Lung microvascular endothelial cell (primary cell): ENCODE results near the gene ZNF407. TPM values are rescaled to one million over a fixed set of nuclear protein-coding genes. Genes with fewer than 3 reads are reported as not detected.
A peak's percentile ranks its signal among the peaks of the same experiment; 100 is the strongest.

ENCODE experiments used
- DNase-seq, 2 donors: peaks; one replicate each; pipeline versions ENCODE4 v3.0.0 to v3.0.0-alpha.2; 2010; ENCODE audit warnings: low read depth in 2 of 2
- total RNA-seq: library from RNA; depleted of rRNA; stranded (reverse); fragments of >200 nt; gene quantifications from 2 replicates; pipeline ENCODE4 v1.2.1, GENCODE V29; 2014

The ZNF407 gene
- total RNA-seq, 1 donor from 2014 or later: 15.1 TPM

GRCh38 chr18:75043478-75043877 is 445.8 kb downstream of the ZNF407 start:
- no peak for DNase-seq

GRCh38 chr18:75044296-75044695 is 446.6 kb downstream of the ZNF407 start:
- no peak for DNase-seq

GRCh38 chr18:75044791-75045190 is 447.1 kb downstream of the ZNF407 start:
- no peak for DNase-seq

DNA sequence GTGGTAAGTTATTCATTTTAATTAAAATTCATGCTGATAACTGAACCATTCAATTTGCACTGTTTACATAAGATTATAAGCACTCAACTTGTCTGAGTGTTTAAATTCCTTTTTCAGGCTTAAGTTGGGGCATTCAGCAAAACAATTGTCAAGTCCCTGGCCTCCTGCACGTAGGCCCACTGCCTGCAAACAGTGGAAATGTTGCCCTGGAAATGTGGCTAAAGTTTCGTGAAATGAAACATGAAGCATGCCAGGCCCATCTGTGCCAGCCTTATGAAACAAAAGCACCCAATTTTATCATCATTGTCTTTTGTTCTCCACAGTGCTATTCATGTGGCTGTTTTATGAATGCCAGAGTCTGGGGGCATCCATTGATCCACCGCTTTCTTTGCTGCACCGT is 447.6 kb downstream of the ZNF407 start:
- no peak for DNase-seq

- DNase-seq: no peak
Observed at GRCh38 chr18:75047240-75047961, 449.7 kb downstream of the ZNF407 start.

DNA sequence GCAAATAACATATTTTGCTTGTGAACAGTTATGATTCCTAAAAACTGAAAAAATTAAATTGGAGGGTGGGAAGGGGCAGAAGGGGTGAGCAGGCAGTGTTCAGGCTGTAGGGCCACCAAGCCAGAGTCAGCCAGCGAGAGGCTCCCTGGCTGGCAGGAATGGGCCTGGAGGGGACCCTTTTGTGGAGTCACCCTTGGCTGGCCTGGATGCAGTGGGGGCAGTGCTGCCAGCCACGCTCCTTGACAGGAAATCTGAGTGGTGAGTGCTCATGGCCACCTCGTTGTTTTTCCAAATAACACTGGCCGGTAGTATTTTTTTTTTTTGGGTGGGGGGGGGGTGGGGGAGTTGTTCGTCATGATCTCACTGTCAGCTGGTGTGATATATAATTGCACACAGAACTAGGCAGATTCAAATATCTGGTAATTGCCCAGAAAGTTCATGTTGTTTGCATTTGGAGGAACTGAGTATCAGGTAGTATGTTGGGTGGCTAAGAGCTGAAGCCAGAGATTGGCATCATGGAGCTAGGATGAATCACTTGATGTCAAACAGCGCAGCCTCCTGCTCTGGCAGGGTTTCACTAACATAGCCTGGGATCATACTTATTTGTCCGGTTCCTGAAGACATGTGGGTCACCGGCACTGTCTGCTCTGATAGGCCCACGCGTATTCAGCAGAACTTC is 451.2 kb downstream of the ZNF407 start:
- DNase-seq: peak in 1 of 2 donors; percentile 21

DNA sequence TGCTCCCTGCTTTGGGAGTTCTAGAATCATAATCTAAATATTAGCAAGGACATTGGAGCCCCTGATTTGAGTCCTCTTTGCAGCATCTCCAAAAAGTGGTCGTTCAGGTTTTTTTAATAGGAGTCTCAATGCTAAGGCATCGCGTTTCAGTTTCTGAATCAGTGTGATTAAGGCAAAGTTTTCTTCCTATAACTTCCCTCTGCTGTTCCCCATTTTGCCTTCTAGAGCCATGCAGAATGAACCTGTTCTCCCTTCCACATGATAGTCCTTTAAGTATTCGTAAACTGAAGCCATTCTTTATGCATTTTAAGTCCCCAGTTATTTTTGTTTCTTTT is 451.8 kb downstream of the ZNF407 start:
- DNase-seq: no peak

DNA sequence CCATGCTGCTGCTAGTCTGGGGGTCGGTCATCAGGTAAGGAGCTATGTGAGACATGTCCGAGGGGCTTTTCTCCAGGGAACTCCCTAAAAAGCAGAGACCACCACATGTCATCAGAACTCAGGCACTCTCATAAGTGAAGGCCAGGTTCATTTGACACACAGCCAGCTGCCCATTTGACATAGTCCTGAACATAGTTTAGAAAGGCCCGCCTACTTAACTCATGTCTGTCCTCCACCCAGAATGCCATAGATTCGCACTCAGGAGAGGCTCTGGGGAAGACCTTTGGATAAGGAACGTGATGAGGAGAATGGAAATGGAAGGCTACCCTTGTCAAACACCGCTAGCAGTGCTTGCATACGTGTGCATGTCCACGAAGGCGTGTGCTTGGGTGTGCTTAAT is 454.1 kb downstream of the ZNF407 start:
- no peak for DNase-seq

DNA sequence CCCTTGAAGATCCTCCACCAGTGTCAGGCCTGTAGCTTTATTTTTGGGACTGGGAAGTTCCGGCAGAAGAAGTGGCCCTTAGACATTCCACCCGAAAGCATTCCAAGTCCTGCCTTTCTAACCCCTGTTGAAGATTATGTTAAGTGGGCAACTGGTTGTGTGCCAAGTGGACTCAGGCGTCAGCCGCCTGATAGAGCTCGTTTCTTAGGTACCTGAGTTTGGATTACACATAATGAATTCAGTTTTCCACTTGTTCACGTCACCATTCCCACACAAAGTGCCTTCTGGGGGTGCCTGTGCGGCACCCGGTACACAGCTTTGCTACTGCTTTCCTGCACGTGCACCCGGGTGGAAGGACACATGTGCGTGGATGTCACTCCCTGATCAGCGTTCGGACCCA is 454.8 kb downstream of the ZNF407 start:
- no peak for DNase-seq

GRCh38 chr18:75053028-75053629 is 455.5 kb downstream of the ZNF407 start:
- DNase-seq: no peak

DNA sequence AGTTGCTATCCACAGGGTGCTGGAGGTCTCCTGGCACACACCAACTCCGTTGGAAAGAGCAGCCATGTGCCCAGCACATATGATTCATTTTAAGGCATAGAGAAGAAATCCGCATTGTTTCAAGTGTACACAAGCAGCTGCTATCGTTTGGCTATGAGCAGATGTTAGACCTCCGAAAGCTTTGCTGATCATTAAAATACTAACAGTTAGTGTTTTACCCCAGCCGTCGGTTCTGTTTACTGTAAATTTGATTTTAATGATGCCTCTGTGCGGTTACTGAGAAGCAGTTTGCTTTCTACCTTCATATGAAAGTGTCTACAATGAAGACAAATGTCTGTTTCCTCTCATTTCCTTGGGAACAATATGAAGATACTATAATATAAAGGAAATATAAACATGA is 456.4 kb downstream of the ZNF407 start:
- DNase-seq: no peak

GRCh38 chr18:75054611-75055010 is 456.9 kb downstream of the ZNF407 start:
- no peak for DNase-seq

- peak in 1 of 2 donors; percentile 60 for DNase-seq
Observed at GRCh38 chr18:75057169-75057960, 459.7 kb downstream of the ZNF407 start.

- DNase-seq: no peak
Observed at GRCh38 chr18:75060185-75060584, 462.5 kb downstream of the ZNF407 start.

GRCh38 chr18:75062297-75062886 is 464.7 kb downstream of the ZNF407 start:
- no peak for DNase-seq

- DNase-seq: no peak
Observed at GRCh38 chr18:75063196-75063595, 465.5 kb downstream of the ZNF407 start.

- no peak for DNase-seq
Observed at GRCh38 chr18:75063615-75064512, 466.2 kb downstream of the ZNF407 start.

- DNase-seq: no peak
Observed at GRCh38 chr18:75064513-75064905, 466.8 kb downstream of the ZNF407 start.

DNA sequence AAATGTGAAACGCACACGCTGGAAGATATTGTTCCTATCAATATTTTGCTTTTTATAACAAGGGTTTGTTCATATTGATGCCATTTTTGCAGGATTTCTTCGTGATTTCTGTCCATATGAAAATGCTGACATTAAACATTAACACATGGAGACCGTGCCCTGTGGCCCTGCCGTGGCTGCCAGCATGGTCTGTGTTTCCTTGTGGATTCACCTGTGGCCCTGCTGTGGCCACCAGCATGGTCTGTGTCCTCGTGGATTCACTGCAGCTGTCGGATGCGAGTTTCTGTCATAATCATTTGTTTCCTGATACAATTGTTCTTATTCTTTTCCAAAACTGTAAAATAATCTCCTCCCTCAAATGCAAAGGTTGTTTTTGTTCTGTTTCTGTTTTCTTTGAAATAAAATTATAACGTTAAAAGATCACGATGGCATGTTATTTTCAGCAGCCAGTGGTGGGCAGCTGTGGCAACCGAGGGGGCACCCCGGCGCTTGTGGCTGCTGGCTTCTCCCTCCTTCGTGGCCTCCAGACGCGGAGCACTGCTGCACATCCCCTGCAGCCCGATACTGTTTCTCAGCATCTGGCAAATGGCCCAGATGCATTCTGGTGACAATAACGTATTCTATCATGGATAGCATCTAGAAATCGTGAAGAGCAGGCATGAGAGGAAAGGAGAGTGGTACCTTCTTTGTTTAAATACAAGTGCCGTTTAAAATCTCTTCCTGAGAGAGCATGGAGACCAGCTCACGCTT is 467.8 kb downstream of the ZNF407 start:
- no peak for DNase-seq
